CD14-positive monocyte (primary cell): ENCODE results near the gene SRC. TPM values are rescaled to one million over a fixed set of nuclear protein-coding genes. Genes with fewer than 3 reads are reported as not detected.
"Not testable (repeated sequence)": the region's sequence is repeated elsewhere in the genome, so short reads cannot be mapped to it uniquely, and the experiment has no call there.

Experiments
- DNase-seq, 3 donors: peaks; one replicate each; pipeline ENCODE4 v3.0.0-alpha.2; 2011 to 2022
- H2AFZ ChIP-seq: 2 replicates; pipeline ENCODE4 v1.6.0; 2012; ENCODE audit warnings: mild to moderate bottlenecking, low read depth, low read length, inconsistent platforms; ENCODE audit not compliant: insufficient read depth, poor library complexity, severe bottlenecking
- H3K27ac ChIP-seq, 2 donors: 1 replicate in 1 of 2; 2 replicates in 1 of 2; pipeline ENCODE4 v1.5.1; 2012 to 2013; ENCODE audit warnings: low read length in 2 of 2, control low read depth in 1 of 2, inconsistent platforms in 1 of 2, low read depth in 1 of 2, mild to moderate bottlenecking in 1 of 2
- H3K27me3 ChIP-seq, 2 donors: one replicate each; pipeline versions ENCODE4 v1.6.0 to v1.6.1; 2011 to 2013; ENCODE audit warnings: low read length in 2 of 2; ENCODE audit not compliant: control insufficient read depth in 2 of 2, insufficient read depth in 2 of 2
- H3K36me3 ChIP-seq, 2 donors: replicated peaks in 1 of 2; 1 replicate in 1 of 2; 2 replicates in 1 of 2; pipeline versions ENCODE4 v1.5.1 to v1.6.1; 2012 to 2013; ENCODE audit warnings: low read length in 2 of 2, control low read depth in 1 of 2, inconsistent platforms in 1 of 2, mild to moderate bottlenecking in 1 of 2; ENCODE audit not compliant: insufficient read depth in 2 of 2, control insufficient read depth in 1 of 2
- H3K4me1 ChIP-seq, 2 donors: 1 replicate in 1 of 2; 2 replicates in 1 of 2; pipeline versions ENCODE4 v1.5.1 to v1.6.1; 2012 to 2013; ENCODE audit warnings: low read length in 2 of 2, control low read depth in 1 of 2, inconsistent platforms in 1 of 2, mild to moderate bottlenecking in 1 of 2, moderate library complexity in 1 of 2; ENCODE audit not compliant: insufficient read depth in 2 of 2, control insufficient read depth in 1 of 2
- H3K4me2 ChIP-seq: replicated peaks from 2 replicates; pipeline ENCODE3; 2012; ENCODE audit warnings: low read length, moderate library complexity, mild to moderate bottlenecking; ENCODE audit not compliant: poor library complexity, severe bottlenecking; ENCODE audit errors: extremely low read depth
- H3K4me3 ChIP-seq, 3 experiments: fragments of 200-600 bp in 1 of 3; sonication (generic) in 1 of 3; replicated peaks in 1 of 3; 1 replicate in 2 of 3; 2 replicates in 1 of 3; pipeline ENCODE4 v1.5.1; 2011 to 2013; ENCODE audit warnings: low read length in 3 of 3, mild to moderate bottlenecking in 3 of 3, control low read depth in 2 of 3, low read depth in 2 of 3, inconsistent platforms in 1 of 3, moderate library complexity in 1 of 3
- H3K79me2 ChIP-seq: 2 replicates; pipeline ENCODE4 v1.6.0; 2012; ENCODE audit warnings: mild to moderate bottlenecking, control low read depth, inconsistent platforms, low read length, moderate library complexity; ENCODE audit not compliant: insufficient read depth
- H3K9ac ChIP-seq: 2 replicates; pipeline ENCODE4 v1.6.0; 2017; ENCODE audit warnings: low read length, mild to moderate bottlenecking; ENCODE audit not compliant: insufficient read depth, poor library complexity, severe bottlenecking
- H3K9me3 ChIP-seq, 2 donors: replicated peaks in 1 of 2; 1 replicate in 1 of 2; 2 replicates in 1 of 2; pipeline versions ENCODE4 v1.5.1 to v1.6.1; 2012 to 2013; ENCODE audit warnings: low read length in 2 of 2, control low read depth in 1 of 2; ENCODE audit not compliant: control insufficient read depth in 1 of 2, insufficient read depth in 1 of 2
- H4K20me1 ChIP-seq: 2 replicates; pipeline ENCODE4 v1.6.0; 2012; ENCODE audit warnings: mild to moderate bottlenecking, low read length, control low read depth, moderate library complexity; ENCODE audit not compliant: insufficient read depth
- H3K27ac Mint-ChIP-seq, 7 donors: one replicate each; pipeline ENCODE4 v1.8.0; 2020; ENCODE audit warnings: mild to moderate bottlenecking in 7 of 7, mixed read lengths in 7 of 7, moderate library complexity in 6 of 7, inconsistent platforms in 2 of 7
- H3K27me3 Mint-ChIP-seq, 3 donors: one replicate each; pipeline ENCODE4 v1.8.0; 2021 to 2022; ENCODE audit warnings: low read depth in 3 of 3, mild to moderate bottlenecking in 3 of 3, mixed read lengths in 3 of 3, moderate library complexity in 3 of 3, inconsistent platforms in 1 of 3
- H3K36me3 Mint-ChIP-seq, 2 donors: one replicate each; pipeline ENCODE4 v1.8.0; 2020; ENCODE audit warnings: mixed read lengths in 2 of 2, inconsistent platforms in 1 of 2, mild to moderate bottlenecking in 1 of 2
- H3K4me1 Mint-ChIP-seq: one replicate; pipeline ENCODE4 v1.8.0; 2020; ENCODE audit warnings: mild to moderate bottlenecking, mixed read lengths
- H3K4me3 Mint-ChIP-seq, 2 donors: one replicate each; pipeline ENCODE4 v1.8.0; 2020; ENCODE audit warnings: mild to moderate bottlenecking in 2 of 2, mixed read lengths in 2 of 2, moderate library complexity in 1 of 2
- H3K9me3 Mint-ChIP-seq, 7 donors: one replicate each; pipeline ENCODE4 v1.8.0; 2020 to 2022; ENCODE audit warnings: mixed read lengths in 7 of 7, mild to moderate bottlenecking in 6 of 7, moderate library complexity in 6 of 7, inconsistent platforms in 2 of 7
- CTCF ChIP-seq: fragments of 200-600 bp; IDR thresholded peaks from one replicate; pipeline ENCODE4 v1.8.0; 2022; ENCODE audit warnings: antibody characterized with exemption, mild to moderate bottlenecking
- WGBS: methylation state at CpG from one replicate; pipeline ENCODE4 v1.1.5; 2013; ENCODE audit warnings: missing lambda C conversion rate; ENCODE audit not compliant: insufficient coverage; 5-methylcytosine and 5-hydroxymethylcytosine counted together
- intact Hi-C, 2 donors: fragments of 100-400 bp; cut with micrococcal nuclease; formaldehyde crosslinking; loops; one replicate each; pipeline versions ENCODE4 v1.15.0 to v1.15.1; 2023
- polyA plus RNA-seq, 3 donors: library from polyadenylated mRNA; depleted of rRNA in 1 of 3; unstranded in 2 of 3; stranded (reverse) in 1 of 3; fragments of 300-500 nt in 2 of 3; fragments of >200 nt in 1 of 3; fragmentation: Illumina TruSeq in 2 of 3; gene quantifications; 1 replicate in 2 of 3; 2 replicates in 1 of 3; pipeline ENCODE4 v1.2.3, GENCODE V29; 2012 to 2021

Gene SRC
- polyA plus RNA-seq, 3 donors = 4.9 to 55.1 (median 6.8) TPM

GRCh38 chr20:37337208-37337991 is 8.5 kb upstream of the SRC start:
- peak overlapping the region; percentile 78 for H3K9ac ChIP-seq

GRCh38 chr20:37338380-37338779 is 7.6 kb upstream of the SRC start:
- WGBS = 97% methylated on average over 4 of the region's 8 CpGs
- not testable (repeated sequence) for H3K4me2 ChIP-seq, H4K20me1 ChIP-seq, DNase-seq, H3K27ac ChIP-seq, H3K9me3 ChIP-seq, H3K27me3 ChIP-seq, H3K4me3 Mint-ChIP-seq, H3K36me3 ChIP-seq, H2AFZ ChIP-seq, H3K79me2 ChIP-seq, H3K9me3 Mint-ChIP-seq, H3K27me3 Mint-ChIP-seq, H3K36me3 Mint-ChIP-seq, H3K9ac ChIP-seq, H3K4me3 ChIP-seq
- peaks cover 44 to 50% of the 10 kb centered on the region in 2 donors for H3K4me1 ChIP-seq
- peak overlapping the region in 2 of 7 donors; percentile 13 to 98 for H3K27ac Mint-ChIP-seq
- intact Hi-C loops = loop anchor here (5.0 kb wide), 2 partner anchors 66 to 71 kb away; no protein-coding TSS in a partner anchor
- peaks cover 47% of the 10 kb centered on the region for H3K4me1 Mint-ChIP-seq

More at GRCh38 chr20:37337208-37337991, 8.5 kb upstream of the SRC start:
- Histone ChIP-seq H3K4me2 (peak overlapping the region; percentile 40), H3K4me3 (peak overlapping the region in 1 of 3 experiments; percentile 30), H3K4me1 (peaks cover 53 to 58% of the 10 kb centered on the region in 2 donors), H3K9me3 (no peaks in the 10 kb centered on the region), H3K36me3 (no peaks in the 10 kb centered on the region), H3K27me3 (no peaks in the 10 kb centered on the region), H3K27ac (peak overlapping the region; percentile 94 to 99), H4K20me1 (no peaks in the 10 kb centered on the region), H2AFZ (no peak overlapping the region), H3K79me2 (no peaks in the 10 kb centered on the region)
- Mint-ChIP-seq H3K27me3 (peaks cover 1 to 3% (median 2%) of the 10 kb centered on the region in 3 donors), H3K9me3 (no peaks in the 10 kb centered on the region), H3K27ac (peak overlapping the region; percentile 89 to 98 (median 94)), H3K4me1 (peaks cover 54% of the 10 kb centered on the region), H3K36me3 (no peaks in the 10 kb centered on the region), H3K4me3 (peak overlapping the region; percentile 59 to 68)
- intact Hi-C loops = loop anchor here (2.0 to 5.0 kb wide), 3 partner anchors 13 to 70 kb away; no protein-coding TSS in a partner anchor
- DNase-seq = peak in 2 of 3 donors; percentile 38 to 44
- 63% methylated on average over 7 of the region's 8 CpGs for WGBS
- TF ChIP-seq CTCF = no peak
